Adrenal gland (tissue), 12 donors: Measurements from ENCODE around the gene ANKRD6. TPM values are rescaled to one million over a fixed set of nuclear protein-coding genes. Genes with fewer than 3 reads are reported as not detected.
A peak's percentile ranks its signal among the peaks of the same experiment; 100 is the strongest.
"Not testable (repeated sequence)": the region's sequence is repeated elsewhere in the genome, so short reads cannot be mapped to it uniquely, and the experiment has no call there.

Experiments used
- DNase-seq, 7 donors: peaks; one replicate each; pipeline ENCODE4 v3.0.0-alpha.2; 2019 to 2020
- H3K27ac ChIP-seq, 5 donors: fragments of 200-600 bp; sonication (generic) in 4 of 5; 1 replicate in 3 of 5; 2 replicates in 2 of 5; pipeline versions ENCODE4 v1.5.1 to v1.8.0; 2016 to 2020; ENCODE audit warnings: mild to moderate bottlenecking in 1 of 5
- H3K27me3 ChIP-seq: fragments of 200-600 bp; 2 replicates; pipeline ENCODE4 v1.8.0; 2021
- H3K36me3 ChIP-seq, 2 donors: fragments of 200-600 bp; replicated peaks in 1 of 2; 1 replicate in 1 of 2; 2 replicates in 1 of 2; pipeline versions ENCODE4 v1.5.1 to v1.8.0; 2018 to 2022
- H3K4me1 ChIP-seq, 2 donors: fragments of 200-600 bp; replicated peaks in 1 of 2; 1 replicate in 1 of 2; 2 replicates in 1 of 2; pipeline versions ENCODE4 v1.5.1 to v1.8.0; 2018 to 2021
- H3K4me3 ChIP-seq, 4 donors: fragments of 200-600 bp; sonication (generic) in 3 of 4; one replicate each; pipeline ENCODE4 v1.5.1; 2016 to 2018
- H3K9me3 ChIP-seq, 3 donors: fragments of 200-600 bp; sonication (generic) in 1 of 3; replicated peaks in 1 of 3; 1 replicate in 2 of 3; 2 replicates in 1 of 3; pipeline versions ENCODE4 v1.5.1 to v1.8.0; 2016 to 2021
- POLR2A ChIP-seq, 2 donors: fragments of 450-650 bp; IDR thresholded peaks; one replicate each; pipeline ENCODE4 v1.6.1; 2017; ENCODE audit warnings: antibody characterized with exemption in 2 of 2, mild to moderate bottlenecking in 2 of 2, moderate library complexity in 1 of 2
- WGBS, 4 donors: extraction: QIAGEN DNeasy Blood & Tissue Kit in 2 of 4; methylation state at CpG; one replicate each; pipeline versions ENCODE4 v1.1.5 to v1.1.7; 2013 to 2017; 5-methylcytosine and 5-hydroxymethylcytosine counted together
- intact Hi-C, 2 donors: fragments of 100-400 bp; cut with DNase I; formaldehyde crosslinking; loops; one replicate each; pipeline versions ENCODE4 v1.14.1 to v1.15.0; 2022 to 2023
- polyA plus RNA-seq, 3 donors: library from polyadenylated mRNA; stranded (reverse); fragments of 200-250 nt in 2 of 3; fragments of 350-450 nt in 1 of 3; fragmentation: Illumina TruSeq in 1 of 3; extraction: RNeasy Lipid Tissue Mini Kit (QIAGEN cat#74804) in 1 of 3; gene quantifications; one replicate each; pipeline ENCODE4 v1.2.3, GENCODE V29; 2013 to 2014
- total RNA-seq, 9 donors: library from RNA; depleted of rRNA in 4 of 9; stranded (reverse); fragments of >200 nt in 4 of 9; fragments of 120-200 nt in 1 of 9; fragmentation: NEBNext Ultra II Directional in 1 of 9; extraction: Animal tissue kit (Norgen Biotek cat#: 25700) in 1 of 9; gene quantifications; one replicate each; pipeline versions ENCODE4 v1.1.0 to v1.2.4, GENCODE V29; 2013 to 2023
- TF ChIP-seq, protein P1 (sequence below), 6 experiments: fragments of 450-650 bp in 4 of 6; fragments of 200-600 bp in 2 of 6; sonication (generic) in 1 of 6; IDR thresholded peaks; 1 replicate in 5 of 6; 2 replicates in 1 of 6; pipeline versions ENCODE4 v1.5.1 to v1.8.0; 2016 to 2021; ENCODE audit warnings: antibody characterized with exemption in 6 of 6, mild to moderate bottlenecking in 2 of 6, moderate library complexity in 1 of 6
- donor health status: healthy with polysubstance abuse.
- donor health status: Bipolar disorder and iron deficiency.
- donor health status: DM: yes; HTN: yes; CAD: no.
- donor health status: DM: no; HTN: no; CAD: no.
- donor health status: DM: no; HTN: no; CAD: no.
- donor health status: DM: yes; HTN: yes; CAD: no.

The ANKRD6 gene
- total and polyA plus RNA-seq, 12 donors, result 2.8 to 16.6 (median 7.7) TPM

- Histone ChIP-seq H3K4me3 (no peak overlapping the region), H3K9me3 (no peaks in the 10 kb centered on the region), H3K4me1 (no peaks in the 10 kb centered on the region), H3K27ac (no peak overlapping the region), H3K27me3 (no peaks in the 10 kb centered on the region), H3K36me3 (no peaks in the 10 kb centered on the region)
- 93 to 96% (median 94%) methylated on average over 6 of the region's 6 CpGs for WGBS, 4 donors
- DNase-seq, result no peak
- intact Hi-C loops, result no loop called here
- TF ChIP-seq, protein P1, sequence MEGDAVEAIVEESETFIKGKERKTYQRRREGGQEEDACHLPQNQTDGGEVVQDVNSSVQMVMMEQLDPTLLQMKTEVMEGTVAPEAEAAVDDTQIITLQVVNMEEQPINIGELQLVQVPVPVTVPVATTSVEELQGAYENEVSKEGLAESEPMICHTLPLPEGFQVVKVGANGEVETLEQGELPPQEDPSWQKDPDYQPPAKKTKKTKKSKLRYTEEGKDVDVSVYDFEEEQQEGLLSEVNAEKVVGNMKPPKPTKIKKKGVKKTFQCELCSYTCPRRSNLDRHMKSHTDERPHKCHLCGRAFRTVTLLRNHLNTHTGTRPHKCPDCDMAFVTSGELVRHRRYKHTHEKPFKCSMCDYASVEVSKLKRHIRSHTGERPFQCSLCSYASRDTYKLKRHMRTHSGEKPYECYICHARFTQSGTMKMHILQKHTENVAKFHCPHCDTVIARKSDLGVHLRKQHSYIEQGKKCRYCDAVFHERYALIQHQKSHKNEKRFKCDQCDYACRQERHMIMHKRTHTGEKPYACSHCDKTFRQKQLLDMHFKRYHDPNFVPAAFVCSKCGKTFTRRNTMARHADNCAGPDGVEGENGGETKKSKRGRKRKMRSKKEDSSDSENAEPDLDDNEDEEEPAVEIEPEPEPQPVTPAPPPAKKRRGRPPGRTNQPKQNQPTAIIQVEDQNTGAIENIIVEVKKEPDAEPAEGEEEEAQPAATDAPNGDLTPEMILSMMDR (IDR thresholded peaks at IDR 0.05), result no peak
- TF ChIP-seq POLR2A (IDR thresholded peaks at IDR 0.05), result no peak
These were observed 186.6 kb downstream of the ANKRD6 start for GRCh38 chr6:89619567-89619966.

DNA sequence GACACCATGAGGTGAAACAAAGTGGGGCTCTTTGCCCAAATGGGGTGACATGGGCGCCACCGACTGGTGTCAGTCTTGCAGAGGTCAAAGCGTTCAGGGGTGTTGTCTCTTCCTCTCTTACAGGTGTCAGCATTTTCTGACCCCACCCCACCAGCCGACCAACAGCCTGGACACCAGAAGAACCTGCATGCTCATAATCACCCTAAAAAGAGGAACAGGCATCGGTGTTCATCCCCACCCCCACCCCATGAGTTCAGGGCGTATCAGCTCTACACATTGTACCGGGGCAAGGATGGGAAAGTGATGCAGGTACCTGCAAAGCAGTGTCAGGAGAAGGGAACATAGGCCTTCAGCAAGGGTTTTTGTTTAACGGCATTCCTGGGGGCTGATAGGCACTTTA, 190.8 kb downstream of the ANKRD6 start:
- no peak for DNase-seq
- intact Hi-C loops, result no loop called here
- no peaks in the 10 kb centered on the region for H3K36me3 ChIP-seq
- H3K9me3 ChIP-seq, result no peaks in the 10 kb centered on the region
- no peaks in the 10 kb centered on the region for H3K4me1 ChIP-seq
- H3K27me3 ChIP-seq, result no peaks in the 10 kb centered on the region
- no peak overlapping the region for H3K4me3 ChIP-seq
- H3K27ac ChIP-seq, result no peak overlapping the region
- TF ChIP-seq, protein P1 (IDR thresholded peaks at IDR 0.05), result no peak
- no peak for TF ChIP-seq POLR2A (IDR thresholded peaks at IDR 0.05)
- 91 to 97% (median 92%) methylated on average over 6 to 8 of the region's 8 CpGs for WGBS, 4 donors

- intact Hi-C loops, result no loop called here
- WGBS, 4 donors, result 85 to 90% (median 87%) methylated on average over 6 to 9 of the region's 9 CpGs
These were observed 197.5 kb downstream of the ANKRD6 start for GRCh38 chr6:89630488-89630887.

GRCh38 chr6:89636412-89636811, 203.5 kb downstream of the ANKRD6 start:
- H3K36me3 ChIP-seq, H3K4me3 ChIP-seq, H3K27ac ChIP-seq, H3K27me3 ChIP-seq, H3K9me3 ChIP-seq, DNase-seq, intact Hi-C loops: not testable (repeated sequence)
- H3K4me1 ChIP-seq, result peaks cover 0 to 15% of the 10 kb centered on the region in 2 donors
- 94 to 98% (median 97%) methylated on average over 3 of the region's 3 CpGs for WGBS, 4 donors

More at GRCh38 chr6:89630488-89630887, 197.5 kb downstream of the ANKRD6 start:
- Histone ChIP-seq H3K36me3 (peaks cover 0 to 6% of the 10 kb centered on the region in 2 donors), H3K27ac (no peak overlapping the region), H3K9me3 (no peaks in the 10 kb centered on the region), H3K4me1 (no peaks in the 10 kb centered on the region), H3K4me3 (no peak overlapping the region), H3K27me3 (no peaks in the 10 kb centered on the region)
- DNase-seq, result no peak
- TF ChIP-seq, protein P1 (IDR thresholded peaks at IDR 0.05), result no peak
- no peak for TF ChIP-seq POLR2A (IDR thresholded peaks at IDR 0.05)

DNA sequence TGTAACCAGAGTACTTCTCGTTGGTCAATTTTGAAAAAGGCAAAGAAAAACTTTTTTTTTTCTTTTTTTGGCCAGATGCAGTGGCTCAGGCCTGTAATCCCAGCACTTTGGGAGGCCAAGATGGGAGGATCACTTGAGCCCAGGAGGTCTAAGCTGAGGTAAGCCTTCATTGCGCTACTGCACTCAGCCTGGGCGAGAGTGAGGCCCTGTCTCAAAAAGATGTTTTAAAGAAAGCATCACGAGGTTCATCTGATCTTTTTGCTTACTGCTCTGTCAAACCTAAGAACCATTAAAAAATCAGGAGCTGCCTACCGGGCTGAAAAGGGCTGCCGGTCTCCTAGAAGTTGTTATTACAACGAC, 205.0 kb downstream of the ANKRD6 start:
- H3K4me1 ChIP-seq, result peaks cover 0 to 15% of the 10 kb centered on the region in 2 donors
- intact Hi-C loops, result no loop called here
- WGBS, 4 donors, result 20 to 24% (median 22%) methylated on average over 7 of the region's 7 CpGs

More for the DNA sequence above, 205.0 kb downstream of the ANKRD6 start:
- no peak for TF ChIP-seq POLR2A (IDR thresholded peaks at IDR 0.05)
- TF ChIP-seq, protein P1 (IDR thresholded peaks at IDR 0.05), result no peak
- Histone ChIP-seq H3K4me3 (peak overlapping the region in 2 of 4 donors; percentile 61 to 73), H3K36me3 (peaks cover 0 to 8% of the 10 kb centered on the region in 2 donors), H3K27me3 (no peaks in the 10 kb centered on the region), H3K9me3 (no peaks in the 10 kb centered on the region), H3K27ac (peak overlapping the region; percentile 69 to 90 (median 84))
- DNase-seq, result no peak
